ENCODE data around the gene TTC22.
A peak's percentile ranks its signal among the peaks of the same experiment; 100 is the strongest.
"Not testable (repeated sequence)": the region's sequence is repeated elsewhere in the genome, so short reads cannot be mapped to it uniquely, and the experiment has no call there.

TTC22 gene

DNA sequence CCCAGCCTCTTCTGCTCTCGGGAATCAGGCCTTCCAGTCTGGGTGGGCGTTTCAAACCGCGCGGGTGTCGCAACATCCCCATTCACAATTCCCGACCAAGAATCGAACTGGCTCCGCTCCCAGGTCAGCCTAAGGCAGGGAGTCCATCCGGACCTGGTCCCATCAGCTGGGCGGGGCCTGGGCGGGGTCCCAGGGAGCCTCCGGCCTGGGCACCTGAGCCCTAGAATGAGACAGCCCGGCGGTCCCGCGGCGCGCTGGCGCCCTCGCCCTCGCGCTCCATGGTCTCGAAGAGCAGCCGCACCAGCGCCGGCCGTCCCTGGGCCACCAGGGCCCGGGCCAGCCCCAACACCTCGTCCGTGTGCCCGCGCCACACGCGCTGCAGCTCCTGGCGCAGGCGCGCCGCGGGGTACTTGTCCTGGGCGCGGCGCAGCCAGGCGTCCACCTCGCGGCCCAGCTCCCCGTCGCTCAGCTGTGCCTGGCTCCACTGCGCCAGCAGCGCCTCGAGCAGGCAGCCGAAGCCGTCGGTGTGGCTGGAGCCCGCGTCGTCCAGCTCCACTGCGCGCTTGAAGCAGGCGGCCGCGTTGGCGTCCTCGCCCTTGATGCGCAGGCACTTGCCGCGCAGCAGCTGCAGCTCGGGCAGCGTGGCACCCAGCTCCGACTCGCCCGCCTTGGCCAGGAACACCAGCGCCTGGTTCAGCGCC is 19.9 kb downstream of the TTC22 start:
- no peak for DNase-seq

DNA sequence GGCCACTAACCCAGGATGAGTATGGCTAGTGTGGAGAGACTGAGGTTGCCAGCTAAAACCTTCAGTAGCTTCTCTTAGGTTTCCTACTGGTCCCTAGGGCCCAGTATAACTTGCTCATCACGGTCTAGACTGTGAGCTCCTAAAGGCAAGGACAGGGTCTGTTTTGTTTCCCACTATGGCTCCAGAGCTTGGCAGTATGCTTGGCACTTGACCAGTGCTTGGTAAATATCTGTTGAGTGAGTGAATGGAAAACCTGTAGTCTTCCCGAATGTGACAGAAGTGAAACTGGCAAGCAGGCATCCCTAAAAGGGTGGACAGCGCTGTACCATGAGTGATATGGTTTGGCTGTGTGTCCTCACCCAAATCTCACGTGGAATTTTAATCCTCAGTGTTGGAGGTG is 23.7 kb downstream of the TTC22 start:
- no peak for DNase-seq

DNA sequence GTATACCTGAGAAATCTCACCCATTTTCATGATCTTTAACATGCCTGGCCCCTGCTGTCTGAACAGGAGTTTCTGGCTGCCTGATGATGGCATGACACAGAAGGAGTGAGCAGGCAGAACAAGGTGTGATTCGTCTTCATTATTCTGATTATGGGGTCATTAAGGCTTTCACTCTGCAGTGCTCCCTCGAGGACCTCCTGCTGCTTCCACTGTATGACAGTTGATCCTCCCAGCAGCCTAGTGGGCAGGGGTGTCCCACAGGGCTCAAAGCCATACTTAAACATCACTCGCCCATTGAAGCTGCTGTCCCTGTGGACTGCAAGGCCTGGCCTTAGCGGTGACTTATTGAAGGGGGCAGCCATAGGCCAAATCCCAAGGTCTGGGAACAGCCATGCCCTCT is 24.1 kb downstream of the TTC22 start:
- DNase-seq, result no peak

DNA sequence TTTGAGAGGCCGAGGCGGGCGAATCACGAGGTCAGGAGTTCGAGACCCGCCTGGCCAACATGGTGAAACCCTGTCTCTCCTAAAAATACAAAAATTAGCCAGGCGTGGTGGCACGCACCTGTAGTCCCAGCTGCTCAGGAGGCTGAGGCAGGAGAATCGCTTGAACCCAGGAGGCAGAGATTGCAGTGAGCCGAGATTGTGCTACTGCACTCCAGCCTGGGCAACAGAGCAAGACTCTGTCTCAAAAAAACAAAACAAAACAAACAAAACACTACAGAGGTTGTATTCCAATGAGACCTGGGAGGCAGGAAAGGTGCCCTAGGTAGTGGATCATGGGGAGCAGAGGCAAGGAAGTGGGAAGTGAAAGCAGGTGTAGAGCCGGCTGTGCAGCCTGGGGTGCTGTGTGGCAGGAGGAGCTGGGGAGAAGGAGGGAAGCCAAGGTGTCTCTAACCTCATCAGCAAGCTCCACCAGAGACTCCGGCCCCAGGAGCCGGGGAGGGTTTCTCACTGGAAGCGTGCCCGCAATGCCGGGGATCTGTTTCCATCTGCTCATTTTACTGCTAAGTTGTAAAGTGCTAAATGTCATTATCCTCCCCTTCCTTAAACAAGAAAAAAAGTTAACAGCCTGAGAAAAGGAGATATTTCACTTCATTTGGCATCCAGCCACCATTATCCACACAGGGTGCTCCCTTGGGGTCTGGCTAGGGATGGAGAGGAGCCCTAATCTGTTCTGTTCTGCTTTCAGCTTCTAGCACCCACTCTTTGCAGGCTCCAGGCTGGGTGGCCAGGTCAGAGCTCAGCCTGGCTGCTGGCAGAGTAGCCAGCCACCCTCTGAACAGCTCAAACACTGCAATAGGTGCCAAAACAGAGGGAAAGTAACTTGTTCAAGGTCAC is 25.0 kb downstream of the TTC22 start:
- DNase-seq, result not testable (repeated sequence)

DNA sequence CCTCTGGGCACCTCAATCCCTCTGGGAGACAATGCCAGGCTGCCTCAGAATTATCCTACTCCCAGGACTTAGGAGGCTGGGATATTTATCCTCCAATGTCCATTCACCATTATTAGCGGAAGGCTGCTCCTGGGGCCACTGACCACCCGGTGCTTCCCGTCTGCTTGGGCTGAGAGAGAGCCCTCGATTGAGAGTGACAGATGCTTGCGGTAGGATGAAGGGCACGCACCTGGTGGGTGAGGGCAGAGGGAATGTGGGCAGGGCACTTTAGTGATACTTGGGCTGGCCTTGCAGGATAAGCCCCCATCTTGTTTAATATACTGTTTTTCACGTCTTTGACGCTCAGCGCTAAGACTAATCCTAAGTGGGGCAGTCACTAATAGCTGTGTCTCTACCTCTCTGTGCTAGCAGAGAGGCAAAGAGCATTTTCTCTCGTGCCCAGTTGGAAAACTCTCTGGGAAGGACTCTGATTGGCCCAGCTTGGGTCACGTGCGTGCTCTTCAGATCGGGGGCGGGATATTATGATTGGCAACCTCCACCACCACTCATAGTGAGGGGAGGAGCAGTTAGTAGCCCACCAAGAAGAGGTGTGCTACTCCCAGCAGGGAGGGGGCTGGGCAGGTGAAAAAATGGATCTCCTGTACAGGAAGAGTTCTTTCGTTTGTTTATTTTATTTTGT is 26.2 kb downstream of the TTC22 start:
- no peak for DNase-seq

DNA sequence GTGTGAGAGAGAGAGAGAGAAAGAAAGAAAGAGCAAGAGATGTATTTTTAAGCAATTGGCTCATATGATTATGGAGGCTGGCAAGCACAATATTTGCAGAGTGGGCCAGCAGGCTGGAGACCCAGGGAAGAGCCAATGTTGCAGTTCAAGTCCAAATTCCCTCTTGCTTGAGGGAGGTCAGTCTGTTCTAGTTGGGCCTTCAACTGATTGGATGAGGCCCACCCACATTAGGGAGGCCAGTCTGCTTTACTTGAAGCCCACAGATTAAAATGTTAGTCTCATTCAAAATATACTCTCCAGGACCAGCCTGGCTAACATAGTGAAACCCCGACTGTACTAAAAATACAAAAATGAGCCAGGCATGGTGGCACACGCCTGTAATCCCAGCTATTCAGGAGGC is 28.2 kb downstream of the TTC22 start:
- no peak for DNase-seq

DNA sequence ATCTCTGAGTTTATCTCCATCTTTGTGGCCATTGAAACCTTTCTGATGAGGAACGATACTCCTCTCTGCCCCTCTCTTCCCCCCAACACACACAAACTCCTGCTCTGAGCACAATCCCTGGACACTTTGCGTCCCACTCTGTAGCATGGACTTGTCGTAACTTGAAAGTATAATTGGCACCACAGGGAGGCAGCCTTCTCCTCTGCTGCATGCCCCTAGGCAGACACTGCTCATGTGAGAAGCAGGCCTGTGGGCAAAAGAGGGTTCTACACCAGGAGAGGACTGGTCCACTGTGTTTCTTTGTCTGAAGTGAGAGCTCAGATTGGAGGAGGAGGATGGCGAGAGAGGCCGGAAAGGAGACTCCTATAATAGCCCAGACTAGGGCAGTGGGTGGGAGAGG is 33.0 kb downstream of the TTC22 start:
- no peak for DNase-seq

DNA sequence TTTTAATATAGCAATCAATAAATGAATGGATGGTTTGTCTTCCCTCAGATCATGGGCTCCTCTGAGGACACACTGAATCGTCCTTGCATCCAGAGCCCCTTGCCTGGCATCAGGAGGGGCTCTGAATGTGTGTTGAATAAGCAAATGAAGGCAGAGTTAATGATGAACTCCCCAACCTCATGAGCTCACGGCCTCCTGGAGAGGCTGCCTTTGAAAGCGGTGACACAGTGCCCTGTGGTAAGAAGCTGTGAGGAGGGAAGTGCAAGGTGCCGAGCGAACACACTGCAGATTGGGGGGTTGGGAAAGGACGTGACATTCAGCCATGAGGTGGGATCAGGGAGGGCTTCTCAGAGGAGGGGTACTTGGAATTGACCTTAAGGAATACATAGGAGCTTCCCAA is 33.6 kb downstream of the TTC22 start:
- no peak for DNase-seq

DNA sequence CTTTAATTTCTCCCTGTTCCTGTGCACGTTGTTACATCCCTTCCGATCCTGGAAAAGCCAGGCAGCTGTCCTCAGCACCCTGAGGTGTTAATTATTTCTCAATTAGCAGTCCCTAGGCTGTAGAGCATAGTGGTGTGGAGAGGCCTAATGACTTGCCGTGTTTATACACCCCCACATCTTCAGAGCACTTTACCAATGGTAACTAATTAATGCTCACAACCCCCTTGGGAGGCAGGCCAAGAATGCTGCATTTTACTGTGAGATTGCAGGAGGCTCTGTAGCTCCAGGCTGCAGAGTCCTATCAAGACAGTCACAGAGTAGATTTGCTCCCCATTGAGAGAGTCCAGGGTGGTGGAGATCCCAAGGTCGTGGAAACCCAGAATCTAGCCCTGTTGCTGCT is 34.4 kb downstream of the TTC22 start:
- no peak for DNase-seq

DNA sequence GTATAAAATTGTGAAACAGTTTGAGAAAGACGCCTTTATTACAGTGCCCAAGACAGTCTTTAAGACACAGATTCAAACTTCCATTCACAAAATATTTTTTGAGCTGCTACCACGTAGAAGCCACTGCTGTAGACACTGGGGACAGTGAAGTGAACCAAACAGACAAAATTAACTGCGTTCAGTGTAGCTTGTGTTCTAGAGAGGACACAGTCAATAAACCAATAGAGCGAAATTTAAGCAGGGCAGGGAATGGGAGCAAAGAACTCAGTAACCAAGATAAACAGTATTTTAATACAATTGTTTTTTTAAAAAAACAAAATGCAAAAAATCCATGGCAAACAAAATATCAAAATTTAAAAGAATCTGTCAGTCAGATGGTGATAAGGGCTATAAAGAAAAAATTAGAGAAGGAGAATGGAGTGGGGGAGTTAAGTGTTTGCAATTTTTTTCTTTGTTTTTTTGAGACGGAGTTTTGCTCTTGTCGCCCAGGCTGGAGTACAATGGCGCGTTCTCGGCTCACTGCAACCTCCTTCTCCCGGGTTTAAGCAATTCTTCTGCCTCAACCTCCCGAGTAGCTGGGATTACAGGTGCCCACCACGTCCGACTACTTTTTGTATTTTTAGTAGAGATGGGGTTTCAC is 36.1 kb downstream of the TTC22 start:
- no peak for DNase-seq

DNA sequence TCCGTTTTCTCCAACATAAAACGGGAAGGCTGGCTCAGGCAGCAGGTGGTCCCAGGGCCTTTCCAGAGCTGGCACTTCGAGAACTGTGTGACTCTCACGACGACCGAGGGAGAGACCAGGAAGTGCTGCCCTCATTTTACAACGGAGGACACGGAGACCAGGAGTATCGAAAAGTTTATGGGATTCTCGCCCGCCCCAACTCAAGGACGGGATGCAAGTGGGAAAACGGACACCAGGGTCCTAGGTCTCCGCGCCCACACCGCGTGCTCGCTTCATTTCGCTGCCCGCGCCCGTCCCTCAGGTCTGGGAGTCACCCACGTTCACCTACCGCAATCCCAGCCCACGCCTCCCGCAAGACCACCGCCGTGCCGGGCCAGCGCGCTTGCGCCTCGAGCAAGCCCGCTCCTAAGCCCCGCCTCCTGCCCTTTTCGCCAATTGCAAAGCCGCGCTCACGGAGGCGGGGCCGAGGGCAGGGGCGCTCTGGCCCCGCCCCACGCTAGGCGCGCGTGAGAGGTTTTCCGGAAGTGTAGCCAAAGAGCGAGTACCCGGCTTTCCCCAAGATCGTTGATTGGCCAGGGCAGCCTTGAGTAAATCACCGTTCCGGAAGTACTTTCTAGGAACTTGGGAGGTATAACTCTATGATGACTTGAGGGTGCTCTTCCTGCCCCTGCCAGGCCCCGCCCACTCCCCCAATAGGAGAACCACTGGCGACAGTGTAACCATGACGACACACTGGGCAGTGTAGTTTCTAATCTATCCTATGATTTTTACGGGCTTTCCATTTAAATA is 36.8 kb downstream of the TTC22 start, which contains the start of gene PARS2:
PARS2 (minus strand) TSS at position 391 of the 789 bp plus-strand sequence. CDS start 5,362 bp downstream, outside the sequence.
- DNase-seq, result peak; percentile 87

DNA sequence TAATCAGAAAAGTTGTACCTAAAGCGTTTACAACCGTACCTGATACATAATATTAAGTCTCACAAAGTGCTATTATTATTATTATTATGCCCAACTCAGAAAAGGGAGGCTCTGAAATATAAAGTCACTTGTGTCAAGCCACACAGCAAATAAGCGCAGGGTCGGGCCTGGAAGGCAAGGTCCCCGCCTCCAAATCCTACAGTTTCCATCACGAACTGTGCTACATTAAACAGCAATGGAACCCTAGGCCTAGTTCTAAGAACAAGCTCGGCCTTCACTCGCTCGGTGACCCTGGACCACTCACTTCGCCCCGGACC is 37.3 kb downstream of the TTC22 start:
- no peak for DNase-seq

DNA sequence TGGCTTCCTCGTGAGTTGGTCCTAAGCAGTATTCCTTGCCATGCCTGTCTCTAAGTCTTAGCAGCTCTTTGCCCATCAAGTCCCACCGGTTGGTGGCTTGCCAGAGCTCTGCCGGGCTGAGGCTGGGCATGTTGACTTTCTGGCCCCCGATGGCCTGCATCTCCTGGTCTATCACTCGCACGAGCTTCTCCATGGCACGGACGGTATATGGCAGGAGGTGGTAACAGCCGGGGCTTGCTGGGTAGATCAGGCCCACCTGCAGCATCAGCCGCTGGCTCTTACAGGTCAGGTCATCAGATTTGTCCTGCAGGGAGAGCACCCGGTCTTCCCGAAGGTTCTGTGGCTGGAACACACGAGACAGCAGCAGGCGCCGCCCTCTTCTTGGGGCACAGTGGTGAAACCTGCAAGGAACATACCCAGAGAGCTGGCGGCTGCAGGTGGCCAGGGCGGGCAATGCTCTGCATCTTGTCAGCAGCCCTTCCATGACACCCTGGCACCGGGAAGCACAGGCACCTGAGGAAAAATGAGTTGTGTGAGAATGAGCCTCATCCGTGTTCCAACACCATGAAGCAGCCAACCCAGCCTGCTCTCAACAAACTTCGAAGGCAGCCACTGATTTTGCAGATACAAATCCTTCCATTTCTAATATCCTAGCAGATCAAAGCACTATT is 42.3 kb downstream of the TTC22 start:
- DNase-seq, result no peak

DNA sequence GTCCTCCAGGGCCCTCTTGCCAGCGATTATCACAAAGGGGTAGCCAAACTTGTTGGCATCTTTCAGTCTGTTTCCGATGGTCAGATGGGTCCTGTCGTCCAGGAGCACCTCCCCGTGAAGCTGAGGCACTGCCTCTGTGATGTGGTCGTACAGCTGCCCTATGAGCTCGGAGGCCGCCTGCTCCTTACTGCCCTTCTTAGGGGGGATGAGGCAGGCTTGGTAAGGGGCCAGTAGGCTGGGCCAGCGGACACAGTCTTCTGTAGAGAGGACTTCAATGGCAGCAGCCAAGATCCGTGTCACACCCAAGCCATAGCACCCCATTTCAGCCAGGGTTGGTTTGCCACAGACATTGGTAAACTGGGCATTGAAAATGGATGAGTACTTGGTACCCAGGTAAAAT is 43.3 kb downstream of the TTC22 start:
- no peak for DNase-seq

DNA sequence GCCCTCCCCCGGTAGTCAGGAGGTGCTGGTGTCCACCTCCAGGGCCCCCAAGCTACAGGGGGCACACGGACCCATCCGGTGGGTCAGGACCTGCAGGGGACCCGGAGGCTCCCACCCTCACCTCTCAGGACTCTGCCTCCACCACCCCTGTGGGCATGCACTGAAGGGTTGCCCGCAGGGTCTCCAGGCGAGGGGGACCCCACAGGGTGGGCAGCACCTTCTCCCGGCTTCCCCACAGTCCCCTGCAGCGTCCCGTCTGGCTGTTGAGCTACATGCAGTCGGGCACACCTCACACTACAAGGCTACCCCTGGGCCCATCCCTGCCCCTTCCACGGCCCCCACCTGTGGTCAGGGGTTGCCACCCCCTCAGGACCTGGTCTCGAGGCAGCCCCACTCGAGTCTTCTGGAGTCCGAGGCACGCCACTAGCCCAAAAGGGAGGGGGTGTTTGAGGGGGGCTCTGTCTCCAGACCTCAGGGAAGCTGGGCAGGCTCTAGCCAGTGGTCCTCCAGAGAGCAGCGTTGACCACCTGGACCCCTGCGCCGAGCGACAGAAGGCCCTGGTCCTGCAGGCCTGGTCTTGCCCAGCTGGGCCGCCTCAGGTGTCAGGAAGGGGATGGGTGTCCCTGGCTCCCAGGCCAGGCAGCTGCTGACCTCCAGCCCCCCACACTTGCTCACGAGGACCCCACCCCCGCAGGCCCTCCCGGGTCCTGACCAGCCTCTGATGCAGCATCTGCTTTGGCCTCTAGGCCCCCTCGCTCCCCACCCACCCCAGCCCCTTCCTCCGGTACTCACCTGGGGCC is 46.4 kb downstream of the TTC22 start:
- no peak for DNase-seq

DNA sequence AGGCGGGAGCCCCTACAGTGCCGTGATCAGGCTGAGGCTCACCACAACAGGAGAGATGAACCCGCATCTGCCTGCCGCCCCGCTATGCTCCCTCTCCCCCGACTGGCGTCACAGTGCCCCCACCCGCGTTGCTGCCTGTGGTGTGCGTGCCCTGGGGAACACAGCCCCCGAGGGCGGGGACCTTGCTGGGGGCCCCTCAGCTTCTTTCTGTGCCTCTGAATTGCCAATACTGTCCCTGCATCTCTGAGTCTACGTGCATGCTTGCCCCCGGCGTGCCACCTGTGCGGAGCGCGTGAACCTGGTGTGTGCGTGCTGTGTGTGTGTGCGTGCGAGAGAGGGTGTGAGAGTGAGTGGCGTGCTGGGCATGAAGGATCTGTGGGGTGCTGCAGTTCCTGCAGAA is 47.1 kb downstream of the TTC22 start:
- DNase-seq, result no peak

DNA sequence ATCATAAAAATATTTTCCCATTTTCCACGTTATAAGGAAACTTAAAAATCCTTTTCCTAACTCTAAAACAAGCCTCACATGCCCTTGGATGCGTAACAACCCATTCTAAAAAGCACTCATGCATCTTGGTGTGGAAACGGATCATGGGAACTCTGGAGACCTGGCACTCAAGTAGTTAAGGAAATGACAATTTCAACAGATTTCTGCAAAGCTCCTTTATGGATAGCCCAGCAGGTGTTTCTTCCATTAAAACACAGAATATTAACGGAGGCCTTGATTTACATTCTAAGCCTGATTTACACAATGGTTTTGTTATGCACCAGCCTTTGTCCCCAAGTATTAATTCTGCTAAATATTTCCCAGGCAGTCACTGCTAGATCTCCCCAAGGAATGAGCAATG is 49.7 kb downstream of the TTC22 start:
- no peak for DNase-seq

DNA sequence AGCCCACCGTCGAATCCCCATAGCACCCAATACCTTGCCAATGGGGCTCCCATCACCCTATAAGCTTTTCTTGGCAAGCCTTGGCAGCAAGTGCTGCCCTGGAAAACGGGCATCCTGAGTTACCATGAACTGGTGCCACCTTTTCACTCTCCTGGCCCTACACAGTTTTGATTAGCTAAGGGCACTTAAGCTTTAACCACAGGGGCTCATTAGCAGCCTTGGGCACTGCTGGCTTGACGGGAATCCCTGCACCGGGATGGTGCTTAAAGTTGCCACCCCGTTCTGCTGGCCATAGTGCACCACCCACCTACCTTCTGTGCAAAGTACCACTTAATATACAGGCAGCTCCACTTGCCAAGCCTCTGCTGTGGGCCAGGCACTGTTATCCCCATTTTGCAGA is 50.5 kb downstream of the TTC22 start:
- no peak for DNase-seq

DNA sequence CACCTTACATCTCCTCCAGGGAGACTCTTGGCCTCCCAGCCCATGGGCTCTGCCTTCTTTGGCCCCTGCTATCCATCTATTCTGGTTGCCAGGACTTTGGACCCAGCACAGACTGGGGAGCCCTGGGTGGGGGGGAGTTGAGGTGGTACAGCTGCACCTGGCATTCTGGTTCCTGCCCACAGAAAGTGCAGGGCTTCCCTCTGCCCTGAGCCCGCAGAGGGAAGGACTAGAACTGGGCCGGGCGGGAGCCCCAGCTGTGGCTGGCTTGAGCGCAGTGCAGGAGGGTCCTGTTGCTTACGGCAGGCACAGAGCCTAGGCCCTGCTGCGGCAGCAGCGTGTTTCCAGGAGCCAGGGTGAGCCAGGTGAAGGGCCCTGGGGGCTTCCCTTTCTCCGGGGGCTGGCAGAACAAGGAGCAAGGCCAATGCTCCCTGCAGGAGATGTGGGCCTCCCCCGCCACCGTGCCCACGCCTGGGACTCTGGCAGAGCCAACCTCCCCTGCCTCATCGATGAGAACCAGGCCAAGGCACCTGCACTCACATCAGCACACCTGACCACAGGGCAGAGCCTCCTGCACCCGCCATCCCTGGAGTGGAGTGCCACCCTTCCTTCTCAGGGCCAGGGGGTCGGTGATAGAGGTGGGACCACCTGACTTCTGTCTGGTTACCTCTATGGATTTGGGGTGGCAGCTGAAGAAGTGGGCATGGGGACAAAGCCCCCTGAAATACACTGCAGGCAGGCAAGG is 52.9 kb downstream of the TTC22 start:
- DNase-seq, result no peak

DNA sequence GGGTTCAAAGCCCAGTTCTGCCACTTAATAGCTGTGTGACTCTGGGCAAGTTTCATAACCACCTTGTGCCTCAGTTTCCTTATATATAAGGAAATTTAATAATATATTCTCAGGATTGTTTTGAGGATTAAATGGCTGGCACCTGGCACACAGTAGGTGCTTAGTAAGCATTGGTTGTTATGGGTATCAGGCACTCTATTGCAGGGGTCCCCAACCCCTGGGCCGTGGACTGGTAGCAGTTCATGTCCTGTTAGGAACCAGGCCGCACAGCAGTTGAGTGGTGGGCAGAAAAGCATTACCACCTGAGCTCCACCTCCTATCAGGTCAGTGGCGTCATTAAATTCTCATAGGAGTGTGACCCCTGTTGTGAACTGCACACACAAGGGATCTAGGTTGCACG is 55.3 kb downstream of the TTC22 start:
- DNase-seq, result no peak
